Bone marrow (tissue), 2 donors: ENCODE results near the gene WHRN.

ENCODE experiments used
- DNase-seq, 2 donors: peaks; one replicate each; lab custom pipeline; 2025; lab: John Stamatoyannopoulos, UW

WHRN gene

DNA sequence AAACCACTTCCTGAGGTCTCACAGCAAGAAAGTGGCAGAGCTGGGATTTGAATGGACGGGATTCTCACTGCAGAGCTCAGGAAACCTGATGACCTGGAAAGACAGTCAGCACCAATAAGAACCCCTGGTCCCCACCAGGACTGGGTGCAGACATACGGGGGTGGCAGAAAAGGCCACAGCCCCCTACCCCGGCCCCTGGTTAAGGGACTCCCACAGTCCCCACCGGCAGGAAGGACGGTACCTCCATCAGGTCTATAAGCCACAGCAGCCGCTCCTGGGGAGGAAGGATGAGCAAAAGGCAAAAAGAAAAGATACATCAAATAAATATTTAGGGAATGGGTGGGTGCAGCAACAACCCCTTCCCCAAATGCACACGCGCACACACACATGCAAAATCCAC is 85.5 kb downstream of the WHRN start:
- DNase-seq = no peak

DNA sequence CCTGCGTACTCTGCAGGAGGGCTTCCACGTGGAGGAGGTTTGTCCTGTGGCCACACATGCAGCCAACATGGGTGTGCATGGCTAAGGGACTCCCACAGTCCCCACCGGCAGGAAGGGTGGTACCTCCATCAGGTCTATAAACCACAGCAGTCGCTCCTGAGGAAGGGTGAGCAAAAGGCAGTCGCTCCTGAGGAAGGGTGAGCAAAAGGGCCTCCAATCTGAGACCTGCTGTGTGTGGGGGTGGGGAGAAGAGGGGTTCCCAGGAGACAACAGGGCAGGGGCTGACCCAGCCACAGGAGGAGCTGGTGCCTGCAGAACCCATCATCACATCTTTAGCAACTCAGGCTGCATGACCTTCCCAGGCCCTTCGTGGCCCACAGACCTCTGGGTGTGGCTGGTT is 87.2 kb downstream of the WHRN start:
- DNase-seq = no peak

DNA sequence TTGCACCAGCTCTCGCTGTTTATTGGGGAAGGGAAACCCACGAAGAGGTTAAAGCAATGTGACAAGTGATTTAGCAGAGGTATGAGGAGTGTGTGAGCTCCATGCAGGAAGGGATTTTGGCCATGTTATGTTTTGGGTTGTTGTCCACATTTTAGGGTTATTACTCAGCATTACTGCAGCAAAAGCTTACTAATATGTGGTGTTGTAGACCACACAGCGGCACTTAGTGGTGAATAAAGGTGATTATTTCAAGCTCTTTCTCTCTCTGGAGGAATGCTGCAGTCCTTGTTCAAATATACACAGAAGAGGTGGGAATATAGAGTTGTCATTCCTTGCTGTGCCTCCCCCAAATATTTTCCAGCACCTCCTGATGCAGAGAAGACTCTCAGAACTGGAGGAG is 87.8 kb downstream of the WHRN start:
- DNase-seq = no peak

DNA sequence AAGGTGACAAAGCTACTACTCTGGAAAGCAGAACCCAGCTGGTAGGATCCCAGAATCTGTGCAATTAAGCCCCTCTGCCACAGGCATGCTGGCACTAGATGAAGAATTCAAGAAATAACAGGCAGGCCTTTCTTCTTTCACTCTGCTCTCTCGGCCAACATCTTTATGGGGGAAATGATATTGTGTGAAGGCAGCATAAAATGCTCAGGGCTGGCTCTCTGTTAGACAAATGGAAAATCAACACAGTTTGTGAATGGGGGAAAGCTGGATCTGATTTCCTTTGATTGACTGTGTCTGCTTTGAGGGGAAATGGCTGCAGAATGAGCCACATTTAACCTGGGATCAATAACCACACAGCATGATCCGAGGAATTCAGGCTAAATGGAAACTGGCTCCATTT is 88.4 kb downstream of the WHRN start:
- no peak for DNase-seq

- DNase-seq = no peak
These were observed 89.0 kb downstream of the WHRN start for GRCh38 chr9:114416290-114416689.

DNA sequence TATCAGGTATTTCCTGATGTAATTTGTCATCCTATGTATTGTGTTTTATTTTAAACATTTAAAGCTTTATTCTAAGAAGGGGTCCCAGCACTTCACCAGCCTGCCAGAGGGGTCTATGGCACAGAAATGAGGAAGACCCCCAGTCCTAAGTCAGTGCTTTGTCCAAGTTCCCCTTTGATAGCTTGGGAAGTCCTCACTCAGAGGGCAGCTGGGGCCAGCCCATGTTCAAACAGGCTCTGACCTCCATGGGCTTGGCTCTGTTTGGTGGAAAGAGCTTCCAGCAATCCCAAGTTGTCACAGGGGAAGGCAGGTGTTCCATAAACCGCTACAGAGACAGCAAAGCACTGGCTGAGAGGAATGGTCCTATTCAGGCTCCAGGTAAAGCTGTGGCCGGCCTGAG is 90.9 kb downstream of the WHRN start:
- no peak for DNase-seq

- DNase-seq = no peak
These were observed 91.4 kb downstream of the WHRN start for GRCh38 chr9:114413861-114414301.

DNA sequence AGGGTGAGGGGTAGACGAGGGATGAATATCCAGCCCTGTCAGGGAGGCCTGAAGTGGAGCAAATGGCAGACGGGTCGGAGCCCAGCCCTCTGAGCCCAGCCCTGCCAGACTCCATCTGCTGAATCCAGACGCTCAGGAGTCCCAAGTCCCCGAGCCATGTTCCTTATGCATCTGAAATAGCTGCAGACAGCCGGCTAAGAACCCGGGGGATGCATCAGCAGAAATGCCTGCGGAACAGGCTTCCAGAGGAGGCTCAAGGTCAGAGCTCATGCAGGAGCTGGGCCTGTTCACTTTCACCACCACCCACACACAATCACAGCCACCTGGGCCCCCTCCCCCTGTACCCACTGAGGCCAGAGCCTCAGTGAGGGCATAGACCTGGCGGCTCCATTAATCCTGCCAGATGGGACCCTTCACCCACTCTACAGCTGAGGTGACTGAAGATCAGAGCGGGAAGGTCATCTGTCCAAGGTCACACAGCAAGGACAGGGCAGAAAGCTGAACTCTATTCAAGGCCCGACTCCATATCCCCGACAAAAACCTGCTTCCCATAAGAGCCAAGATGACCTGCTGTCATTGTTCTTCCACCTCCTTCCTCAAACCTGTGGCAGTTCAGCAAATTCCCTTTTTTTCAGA is 93.1 kb downstream of the WHRN start:
- DNase-seq = no peak

DNA sequence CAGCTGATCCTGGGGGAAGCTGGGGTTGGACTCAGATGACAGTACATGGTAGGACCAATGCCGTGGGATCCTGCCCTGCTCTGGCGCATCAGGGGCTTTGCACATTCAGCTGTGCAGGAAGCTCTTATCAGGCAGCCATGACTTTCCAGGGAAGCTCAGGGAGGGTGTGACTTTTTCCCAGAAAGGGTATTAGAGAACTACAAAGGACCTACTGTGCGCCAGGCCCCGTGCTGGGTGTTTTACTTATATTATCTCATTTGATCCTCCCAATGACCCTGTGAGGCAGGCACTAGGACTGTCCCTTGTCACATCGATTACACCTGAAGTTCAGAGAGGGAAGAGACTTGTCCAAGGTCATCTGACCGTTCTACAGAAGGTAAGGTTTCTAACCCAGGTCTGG is 93.8 kb downstream of the WHRN start:
- DNase-seq = no peak

DNA sequence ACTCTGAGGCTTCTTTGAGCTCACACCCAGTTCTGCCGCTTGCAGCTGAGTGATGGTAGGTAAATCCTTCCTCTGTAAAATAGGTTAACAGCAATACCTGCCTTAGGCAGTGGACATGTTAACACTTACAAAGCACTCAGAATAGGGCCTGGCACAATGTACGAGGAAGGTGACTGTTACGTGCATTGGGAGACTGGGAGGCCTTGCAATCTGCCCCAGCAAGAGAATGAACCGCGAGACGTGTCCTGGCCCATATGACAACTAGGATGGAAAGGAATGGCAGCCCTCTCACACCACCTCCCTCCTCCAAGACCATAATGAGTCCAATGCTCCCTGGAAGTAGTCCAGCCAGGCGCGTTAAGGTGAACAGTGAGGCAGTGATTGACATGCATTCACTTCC is 94.4 kb downstream of the WHRN start:
- no peak for DNase-seq

DNA sequence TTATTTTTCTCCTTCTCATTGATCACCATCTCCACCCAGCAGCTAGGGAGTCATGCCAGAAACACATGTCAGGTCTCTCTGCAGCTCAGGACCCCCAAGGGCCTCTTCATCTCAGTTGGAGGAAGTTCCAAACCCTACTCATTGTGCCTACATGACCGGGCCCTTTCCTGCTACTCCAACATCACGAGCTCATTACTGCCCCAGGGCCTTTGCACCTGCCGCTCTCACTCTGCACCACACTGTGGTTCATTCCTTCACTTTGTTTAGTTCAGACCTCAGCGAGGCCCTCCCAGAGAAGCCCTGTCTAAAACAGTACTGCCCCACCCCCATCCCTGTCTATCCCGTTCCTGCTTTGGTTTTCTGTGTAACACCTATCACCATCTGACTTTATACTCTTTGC is 95.4 kb downstream of the WHRN start:
- DNase-seq = no peak

DNA sequence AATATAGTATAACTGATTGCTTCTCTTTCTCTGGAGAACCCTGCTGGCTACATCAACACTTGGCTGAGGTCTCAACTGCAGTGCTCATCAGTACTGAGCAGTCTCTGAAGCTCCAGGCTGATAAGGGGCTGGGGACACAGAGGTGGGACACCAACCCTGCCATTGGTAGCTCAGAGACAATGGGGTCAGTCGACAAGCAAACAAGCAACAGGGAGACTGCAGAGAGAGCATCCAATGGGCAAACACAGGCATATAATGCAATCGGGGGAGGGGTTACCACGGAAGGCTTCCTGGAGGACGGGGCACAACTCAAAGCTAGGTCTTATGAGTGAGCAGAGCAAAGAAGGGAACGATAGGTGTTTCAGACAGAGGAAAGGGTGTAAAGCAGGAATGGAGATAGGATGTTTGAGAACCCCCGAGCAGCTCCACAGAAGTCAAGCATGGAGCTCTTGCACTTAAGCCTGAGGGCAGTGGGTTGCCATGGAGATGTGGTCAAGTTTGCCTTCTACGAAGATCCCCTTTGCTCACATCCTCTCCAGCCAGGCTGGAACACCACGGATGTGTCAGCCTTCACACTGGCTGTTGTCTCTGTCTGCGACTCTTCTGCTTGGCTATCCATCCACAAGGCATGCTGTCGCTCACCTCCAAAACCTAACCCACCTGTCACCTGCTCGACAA is 96.0 kb downstream of the WHRN start:
- no peak for DNase-seq

DNA sequence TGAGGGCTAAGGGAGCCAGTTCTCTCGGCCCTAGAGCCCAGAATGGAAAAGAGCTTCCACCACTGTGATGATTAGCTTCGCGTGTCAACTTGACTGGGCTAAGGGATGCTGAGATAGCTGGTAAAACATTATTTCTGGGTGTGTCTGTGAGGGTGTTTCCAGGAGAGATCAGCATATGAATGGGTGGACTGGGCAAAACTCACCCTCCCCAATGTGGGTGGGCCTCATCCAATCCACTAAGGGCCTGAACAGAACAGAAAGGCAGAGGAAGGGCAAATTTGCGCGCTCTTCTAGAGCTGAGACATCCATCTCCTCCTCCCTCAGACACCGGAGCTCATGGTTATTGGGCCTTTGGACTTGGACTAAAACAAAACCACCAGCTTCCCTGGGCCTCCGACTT is 96.6 kb downstream of the WHRN start:
- no peak for DNase-seq

DNA sequence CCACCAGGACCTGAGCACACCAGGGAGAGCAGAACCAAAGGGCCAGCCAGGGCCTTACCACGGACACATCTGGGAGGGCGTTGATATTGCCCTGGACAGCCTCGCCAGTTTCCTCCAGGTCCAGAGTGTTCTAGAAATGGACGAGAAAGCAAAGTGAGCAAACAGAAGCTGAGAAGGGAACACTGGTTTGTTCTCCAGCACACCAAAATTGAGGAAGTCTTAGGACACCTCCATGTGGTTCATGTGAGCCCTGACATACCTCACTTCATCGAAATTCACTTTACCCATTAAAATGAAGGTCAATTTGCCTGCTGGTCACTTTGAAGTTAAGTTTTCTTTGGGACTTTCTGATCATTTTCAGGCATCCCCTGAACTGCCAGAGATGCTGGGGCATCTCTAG is 97.4 kb downstream of the WHRN start:
- DNase-seq = no peak

- DNase-seq = no peak
These were observed 98.8 kb downstream of the WHRN start for GRCh38 chr9:114406441-114406840.

DNA sequence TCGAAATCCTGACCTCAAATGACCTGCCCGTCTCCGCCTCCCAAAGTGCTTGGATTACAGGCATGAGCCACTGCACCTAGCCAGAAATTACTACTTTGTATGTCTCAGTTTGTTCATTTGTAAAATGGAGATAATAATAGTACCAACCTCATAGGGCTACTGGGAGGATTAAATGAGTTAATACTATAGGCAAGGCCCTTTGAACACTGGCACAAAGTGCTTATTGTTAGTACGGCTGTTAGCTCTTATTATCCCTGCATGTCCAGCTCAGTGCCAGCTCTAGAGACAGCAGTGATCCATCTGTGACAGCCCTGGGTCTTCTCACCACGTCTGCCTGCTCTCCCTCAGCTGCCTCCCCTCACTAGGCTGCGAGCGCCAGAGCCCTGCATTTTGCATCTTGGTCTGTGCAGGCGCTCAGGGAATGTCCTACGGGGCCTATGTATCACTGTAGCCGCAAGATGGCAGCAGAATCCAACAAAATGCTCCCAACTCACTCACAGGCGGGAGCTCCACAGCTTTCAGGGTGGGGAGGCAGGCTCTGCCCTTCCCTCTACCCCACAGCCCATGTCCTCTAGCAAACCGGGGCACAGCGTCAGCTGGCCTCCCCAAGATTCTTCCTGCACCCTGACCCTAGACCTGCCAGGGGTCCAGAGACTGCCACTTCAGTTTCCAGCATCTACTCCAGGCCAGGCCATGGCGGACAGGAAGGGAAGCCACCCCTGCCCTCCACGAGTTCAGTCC is 99.8 kb downstream of the WHRN start:
- peak; percentile 41 to 78 for DNase-seq

GRCh38 chr9:114404531-114404930 is 100.7 kb downstream of the WHRN start:
- DNase-seq = no peak

GRCh38 chr9:114403153-114403756 is 102.0 kb downstream of the WHRN start:
- no peak for DNase-seq

- no peak for DNase-seq
These were observed 103.9 kb downstream of the WHRN start for GRCh38 chr9:114401344-114401743.

DNA sequence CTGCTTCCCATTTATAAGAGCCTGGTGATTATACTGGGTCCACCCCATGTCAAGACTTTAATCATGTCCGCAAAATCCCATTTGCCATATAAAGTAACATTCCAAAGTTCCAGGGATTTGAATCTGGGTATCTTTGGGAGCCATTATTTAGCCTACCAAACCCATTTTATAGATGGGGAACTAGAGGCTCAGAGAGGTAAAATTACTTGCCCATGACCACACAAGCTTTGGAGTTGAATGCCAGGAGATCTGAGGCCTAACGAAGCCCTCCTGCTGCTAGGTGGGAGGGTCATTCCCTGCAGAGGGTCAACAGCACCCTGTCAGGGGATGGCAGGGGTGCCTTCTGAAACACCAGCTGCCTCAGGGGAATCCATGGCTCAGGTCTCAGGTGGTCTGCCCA is 104.5 kb downstream of the WHRN start:
- no peak for DNase-seq

GRCh38 chr9:114400219-114400618 is 105.1 kb downstream of the WHRN start:
- no peak for DNase-seq

GRCh38 chr9:114399381-114399780 is 105.9 kb downstream of the WHRN start:
- DNase-seq = no peak
